IPS-15b (cell line): ENCODE results near the gene RIMBP3C.
"Not testable (repeated sequence)": the region's sequence is repeated elsewhere in the genome, so short reads cannot be mapped to it uniquely, and the experiment has no call there.

ENCODE experiments used
- H3K27me3 ChIP-seq: one replicate; pipeline ENCODE4 v1.6.1; 2013; ENCODE audit warnings: low read length; ENCODE audit not compliant: control insufficient read depth, insufficient read depth
- H3K36me3 ChIP-seq: one replicate; pipeline ENCODE4 v1.6.1; 2013; ENCODE audit warnings: low read length; ENCODE audit not compliant: control insufficient read depth, insufficient read depth
- H3K4me1 ChIP-seq: one replicate; pipeline ENCODE4 v1.6.1; 2013; ENCODE audit warnings: mild to moderate bottlenecking, low read length; ENCODE audit not compliant: control insufficient read depth, insufficient read depth
- H3K4me3 ChIP-seq: one replicate; pipeline ENCODE4 v1.5.1; 2013; ENCODE audit warnings: low read depth, low read length
- H3K9ac ChIP-seq: one replicate; pipeline ENCODE4 v1.6.1; 2013; ENCODE audit warnings: low read depth, mild to moderate bottlenecking, low read length
- H3K9me3 ChIP-seq: one replicate; pipeline ENCODE4 v1.6.1; 2013; ENCODE audit warnings: mild to moderate bottlenecking, low read length; ENCODE audit not compliant: control insufficient read depth, insufficient read depth

Gene RIMBP3C

GRCh38 chr22:21569459-21570170 lies 18.4 kb upstream of the RIMBP3C start:
- Histone ChIP-seq H3K27me3 (no peaks in the 10 kb centered on the region), H3K36me3 (no peaks in the 10 kb centered on the region), H3K9ac (peak overlapping the region; percentile 70), H3K4me1 (peaks cover 10% of the 10 kb centered on the region), H3K4me3 (peak overlapping the region; percentile 93), H3K9me3 (no peaks in the 10 kb centered on the region)

GRCh38 chr22:21569076-21569427 lies 17.8 kb upstream of the RIMBP3C start:
- not testable (repeated sequence) for H3K4me1 ChIP-seq, H3K9ac ChIP-seq, H3K9me3 ChIP-seq, H3K27me3 ChIP-seq, H3K36me3 ChIP-seq
- peak overlapping the region; percentile 93 for H3K4me3 ChIP-seq

GRCh38 chr22:21568347-21569075 lies 17.2 kb upstream of the RIMBP3C start:
- Histone ChIP-seq H3K9ac (peak overlapping the region; percentile 96), H3K4me1 (peaks cover 8% of the 10 kb centered on the region), H3K27me3 (no peaks in the 10 kb centered on the region), H3K36me3 (no peaks in the 10 kb centered on the region), H3K4me3 (peak overlapping the region; percentile 93), H3K9me3 (no peaks in the 10 kb centered on the region)

- H3K9ac ChIP-seq, result peak within 1 kb of the TSS; percentile 96
- H3K36me3 ChIP-seq, result no peaks in the 10 kb centered on the region
- no peaks in the 10 kb centered on the region for H3K27me3 ChIP-seq
- no peaks in the 10 kb centered on the region for H3K9me3 ChIP-seq
- H3K4me3 ChIP-seq, result peak within 1 kb of the TSS; percentile 93
- peaks cover 8% of the 10 kb centered on the region for H3K4me1 ChIP-seq
These were observed 16.4 kb upstream of the RIMBP3C start, which contains the start of gene UBE2L3 for GRCh38 chr22:21567456-21568346. Gene UBE2L3 (plus strand): TSS chr22:21567714. CDS start chr22:21567745, 31 bp downstream.

GRCh38 chr22:21564411-21564810 lies 13.2 kb upstream of the RIMBP3C start:
- H3K27me3 ChIP-seq, result no peaks in the 10 kb centered on the region
- H3K4me3 ChIP-seq, result no peak overlapping the region
- H3K36me3 ChIP-seq, result no peaks in the 10 kb centered on the region
- no peaks in the 10 kb centered on the region for H3K9me3 ChIP-seq
- no peak overlapping the region for H3K9ac ChIP-seq
- peaks cover 2% of the 10 kb centered on the region for H3K4me1 ChIP-seq

- Histone ChIP-seq H3K4me3 (no peak overlapping the region), H3K36me3 (no peaks in the 10 kb centered on the region), H3K4me1 (no peaks in the 10 kb centered on the region), H3K9me3 (no peaks in the 10 kb centered on the region), H3K27me3 (no peaks in the 10 kb centered on the region), H3K9ac (no peak overlapping the region)
These were observed 12.7 kb upstream of the RIMBP3C start for GRCh38 chr22:21563912-21564311.

- not testable (repeated sequence) for H3K27me3 ChIP-seq, H3K9ac ChIP-seq, H3K9me3 ChIP-seq, H3K4me3 ChIP-seq, H3K4me1 ChIP-seq, H3K36me3 ChIP-seq
These were observed 9.4 kb upstream of the RIMBP3C start for GRCh38 chr22:21560657-21561056.

- H3K9ac ChIP-seq, H3K36me3 ChIP-seq, H3K9me3 ChIP-seq, H3K27me3 ChIP-seq, H3K4me1 ChIP-seq, H3K4me3 ChIP-seq: not testable (repeated sequence)
These were observed 8.3 kb upstream of the RIMBP3C start for GRCh38 chr22:21559345-21560125.

- H3K9ac ChIP-seq, H3K4me3 ChIP-seq, H3K4me1 ChIP-seq, H3K9me3 ChIP-seq, H3K27me3 ChIP-seq, H3K36me3 ChIP-seq: not testable (repeated sequence)
These were observed 598 bp downstream of the RIMBP3C start for GRCh38 chr22:21550678-21551047.

GRCh38 chr22:21550008-21550677 lies 1.1 kb downstream of the RIMBP3C start:
- not testable (repeated sequence) for H3K9me3 ChIP-seq, H3K9ac ChIP-seq, H3K4me3 ChIP-seq, H3K27me3 ChIP-seq, H3K4me1 ChIP-seq, H3K36me3 ChIP-seq

GRCh38 chr22:21549558-21549957 lies 1.7 kb downstream of the RIMBP3C start:
- H3K4me3 ChIP-seq, H3K27me3 ChIP-seq, H3K36me3 ChIP-seq, H3K9me3 ChIP-seq, H3K9ac ChIP-seq, H3K4me1 ChIP-seq: not testable (repeated sequence)
